NCI-H2107 (cell line): Measurements from ENCODE around the gene SFRP5.

ENCODE experiments used
- DNase-seq: peaks from one replicate; lab custom pipeline; 2025; lab: John Stamatoyannopoulos, UW

The SFRP5 gene

DNA sequence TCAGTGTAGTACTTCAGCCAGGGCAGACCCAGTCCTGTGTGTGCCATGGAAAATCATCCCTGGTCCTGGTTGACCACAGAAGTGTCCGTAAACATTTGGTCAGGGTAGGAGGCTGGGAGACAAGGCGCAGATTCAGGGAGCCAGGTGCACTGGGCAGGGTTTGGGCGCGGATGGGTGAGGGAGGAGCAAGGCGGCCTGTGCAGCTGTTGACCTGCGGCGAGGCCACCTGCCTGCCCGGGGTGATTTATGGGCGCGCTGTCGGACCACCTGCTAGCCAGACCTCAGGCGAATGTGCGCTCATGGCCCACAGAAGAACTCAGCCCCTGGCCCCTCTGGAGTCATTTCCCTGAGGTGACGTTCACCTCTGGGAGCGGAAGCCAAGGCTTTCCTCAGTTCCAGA lies 6.6 kb downstream of the SFRP5 start:
- no peak for DNase-seq

DNA sequence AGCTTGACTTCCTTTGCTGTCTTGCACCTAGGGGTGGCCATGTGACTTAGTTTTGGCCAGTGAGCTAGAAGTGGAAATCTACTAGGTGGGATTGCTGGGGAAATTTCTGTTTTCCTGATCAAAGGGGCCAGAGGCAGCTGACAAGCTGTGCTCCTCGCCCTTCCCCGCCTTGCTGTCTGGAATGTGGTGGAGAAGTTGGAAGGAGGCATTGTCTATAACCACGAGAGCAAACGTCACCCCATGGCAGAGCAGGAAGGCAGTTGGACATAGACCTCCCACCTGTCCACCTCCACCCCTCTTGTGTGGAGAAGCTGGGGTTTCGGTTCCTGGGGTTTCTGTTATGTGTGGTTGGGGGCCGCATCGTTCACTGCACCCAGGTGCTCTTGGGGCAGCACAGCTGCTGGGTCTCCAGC lies 7.3 kb downstream of the SFRP5 start:
- DNase-seq = no peak

DNA sequence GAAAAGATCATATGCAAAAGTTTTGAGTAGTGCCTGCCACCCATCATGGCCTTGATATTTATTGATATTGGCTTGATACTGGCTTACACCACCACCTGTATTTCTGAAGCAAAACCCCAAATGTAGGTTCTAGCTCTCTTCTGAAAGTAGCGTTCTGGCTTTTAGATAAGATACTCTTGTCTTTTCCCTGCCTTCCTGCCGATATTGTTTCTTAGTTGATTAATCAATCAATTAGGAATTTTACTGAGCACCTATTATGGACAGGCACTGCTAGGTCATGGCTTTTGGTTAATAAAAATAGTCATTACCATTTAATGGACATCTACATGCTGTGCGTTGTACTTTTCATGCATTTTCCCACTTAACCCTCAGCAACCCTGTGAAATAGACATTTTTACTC lies 7.9 kb downstream of the SFRP5 start:
- DNase-seq = no peak

DNA sequence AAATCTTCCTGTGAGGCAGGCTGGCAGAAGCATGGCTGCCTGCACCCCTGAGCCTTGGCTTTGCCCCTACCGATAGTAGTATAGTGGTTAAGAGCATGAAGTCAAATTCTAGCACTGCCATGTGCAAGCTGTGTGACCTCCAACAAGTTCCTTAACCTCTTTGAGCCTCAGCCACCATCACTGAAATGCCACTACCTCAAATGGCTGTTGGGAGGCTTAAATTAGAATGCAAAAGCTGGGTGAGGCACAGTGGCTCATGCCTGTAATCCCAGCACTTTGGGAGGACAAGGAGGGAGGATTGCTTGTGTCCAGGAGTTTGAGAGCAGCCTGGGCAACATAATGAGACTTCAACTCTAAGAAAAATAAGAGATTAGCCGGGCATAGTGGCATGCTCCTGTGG lies 8.4 kb downstream of the SFRP5 start:
- no peak for DNase-seq

DNA sequence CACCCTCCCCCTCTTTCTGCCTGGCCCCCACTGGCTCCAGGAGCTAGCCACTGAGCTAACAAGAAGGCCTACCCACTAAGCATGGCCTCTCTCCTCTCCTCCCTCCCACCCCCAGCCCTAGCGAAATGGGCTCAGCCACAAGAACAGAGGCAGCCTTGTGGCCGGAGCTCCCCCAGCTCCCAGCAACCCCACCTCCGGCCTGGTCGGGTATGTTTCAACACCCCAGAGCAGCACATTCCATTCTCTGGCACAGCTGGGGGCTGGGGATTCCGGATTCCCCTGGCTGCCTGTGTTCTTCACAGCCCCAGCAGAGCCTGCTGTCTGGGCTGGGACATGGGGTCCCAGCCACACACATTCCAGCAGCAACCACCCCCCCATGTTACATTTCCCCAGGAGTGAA lies 9.0 kb downstream of the SFRP5 start:
- DNase-seq = no peak

DNA sequence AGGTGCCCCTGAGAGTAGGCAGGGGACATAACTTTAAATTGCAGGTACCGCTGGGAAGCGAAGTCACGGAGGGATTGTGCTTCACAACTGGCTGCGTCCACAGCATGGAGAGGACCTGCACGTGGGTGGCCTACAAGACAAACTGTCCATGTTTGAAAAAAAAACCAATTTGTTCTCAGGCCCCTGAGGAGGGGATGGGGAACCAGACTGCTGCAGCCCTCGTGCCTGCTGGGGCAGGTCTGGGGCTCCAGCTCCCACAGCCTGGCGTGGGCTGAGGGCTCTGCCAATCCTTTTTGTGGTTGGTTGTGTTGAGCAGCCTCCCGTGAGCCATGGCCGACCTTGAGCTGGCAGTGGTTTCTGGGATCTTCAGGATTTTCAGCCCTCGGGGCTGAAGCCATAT lies 9.7 kb downstream of the SFRP5 start:
- DNase-seq = no peak

DNA sequence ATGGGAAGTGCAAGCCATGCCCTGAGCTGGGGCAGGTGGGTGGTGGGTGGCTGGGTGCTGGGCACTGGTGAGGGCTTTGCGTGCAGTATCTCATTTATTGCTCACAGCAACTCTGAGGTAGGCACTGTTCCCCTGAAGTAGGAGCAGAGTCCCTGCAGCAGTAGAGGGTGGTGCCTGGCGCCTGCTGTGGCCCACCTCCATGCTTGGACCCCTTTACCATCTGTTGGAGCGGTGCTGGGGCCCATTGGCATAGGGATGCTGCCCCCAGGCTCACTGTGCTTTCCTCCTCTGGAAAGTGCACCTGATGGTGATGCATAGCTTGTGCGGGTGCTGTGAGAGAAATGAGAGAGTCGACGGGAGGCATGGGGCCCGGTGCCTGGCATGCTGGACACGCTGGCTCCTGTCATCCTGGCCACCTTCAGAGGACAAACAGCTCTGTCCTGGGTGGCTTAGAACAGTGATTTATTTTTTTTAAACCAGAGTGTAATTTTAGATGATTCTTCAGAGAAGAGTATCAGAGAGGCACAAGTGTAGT lies 10.4 kb downstream of the SFRP5 start:
- DNase-seq = no peak

DNA sequence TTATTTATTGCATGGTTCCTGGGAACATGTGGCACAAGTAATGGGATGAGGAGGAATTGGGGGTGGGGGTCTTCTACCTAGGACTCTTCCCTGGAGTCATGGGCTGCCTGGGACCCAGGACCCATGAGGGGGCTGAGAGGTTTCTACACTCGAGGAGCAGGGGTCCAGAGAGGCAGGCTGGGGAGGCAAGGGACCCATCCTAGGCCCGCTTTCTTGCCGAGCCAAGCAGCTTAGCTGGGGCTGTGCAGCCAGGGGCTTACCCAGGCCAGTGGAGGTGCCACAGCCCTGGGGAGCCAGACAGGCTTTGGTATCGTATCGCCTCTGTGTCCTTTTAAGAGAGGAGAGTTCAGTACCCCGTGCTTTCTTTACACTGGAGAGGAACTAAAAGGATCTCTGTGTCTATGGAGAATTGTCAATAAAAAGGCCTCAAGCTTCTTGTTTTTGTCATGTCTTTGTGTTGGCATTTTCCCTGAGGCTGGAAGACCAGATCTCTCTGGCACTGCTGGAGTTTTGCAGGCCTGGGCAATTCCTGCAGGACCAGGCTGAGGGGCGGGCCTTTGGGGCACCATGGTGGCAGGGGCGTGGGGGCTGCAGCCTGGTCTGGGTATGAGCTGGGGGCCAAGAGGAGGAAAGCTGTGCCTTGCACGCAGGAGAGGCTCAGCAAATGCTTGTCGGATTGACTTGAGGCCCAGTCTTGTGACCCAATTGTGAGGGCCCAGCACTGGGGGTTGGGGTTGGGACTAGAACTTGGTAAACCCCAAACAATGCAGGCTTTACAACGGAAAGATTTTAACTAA lies 11.1 kb downstream of the SFRP5 start:
- no peak for DNase-seq

DNA sequence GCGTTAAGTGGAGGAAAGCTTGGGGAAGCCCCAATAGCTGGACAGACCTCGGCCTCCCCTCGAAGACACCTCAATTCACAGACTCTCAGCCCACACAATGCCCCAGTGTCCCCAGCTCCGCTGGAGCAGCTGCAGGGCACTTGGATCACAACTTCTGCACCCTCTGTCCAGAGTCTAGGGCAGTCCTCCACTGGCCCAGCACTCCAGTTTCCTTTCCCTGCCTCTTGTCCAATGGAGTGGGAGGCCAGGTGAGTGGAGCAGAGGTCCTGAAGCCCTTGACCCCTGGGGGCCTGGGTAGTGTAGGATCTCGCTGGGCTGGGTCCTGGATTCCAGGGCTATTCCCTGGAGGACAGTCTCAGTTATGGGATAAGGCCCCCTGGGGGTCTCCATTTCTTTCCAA lies 11.9 kb downstream of the SFRP5 start:
- DNase-seq = no peak

DNA sequence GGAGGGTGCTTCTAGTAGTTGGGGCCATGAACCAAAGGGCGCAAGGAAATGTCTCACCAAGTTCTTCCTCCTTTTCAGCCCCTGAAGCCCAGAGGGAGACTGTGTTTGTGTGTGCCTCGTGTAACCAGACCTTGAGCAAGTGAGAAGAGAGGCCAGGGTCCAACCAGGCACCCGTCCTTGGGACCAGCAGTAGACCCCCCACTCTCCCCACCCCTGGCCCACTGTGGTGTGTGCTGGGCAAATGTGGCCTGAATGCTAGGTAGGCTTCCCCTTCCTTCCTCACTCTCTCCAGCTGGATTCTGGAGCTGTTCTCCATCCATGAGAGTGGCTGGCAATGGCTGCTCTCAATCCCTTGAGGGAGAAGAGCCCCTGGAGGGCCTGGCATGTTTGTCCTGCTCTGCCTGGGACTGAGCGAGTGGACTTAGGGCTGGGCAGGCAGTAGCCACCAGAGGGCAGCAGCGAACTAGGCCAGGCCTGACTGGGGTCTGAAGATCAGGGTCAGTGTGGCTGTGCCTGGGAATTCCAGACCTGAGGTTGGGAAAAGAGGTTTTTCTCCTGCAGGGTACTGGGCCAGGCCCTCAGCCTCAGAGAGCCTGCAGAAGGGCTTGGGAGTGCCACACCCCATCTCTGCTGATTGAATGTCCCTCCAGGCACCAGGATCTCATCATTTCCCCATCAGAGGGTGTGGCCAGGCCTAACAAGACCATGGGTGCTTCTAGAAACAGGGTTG lies 12.5 kb downstream of the SFRP5 start:
- DNase-seq = no peak

DNA sequence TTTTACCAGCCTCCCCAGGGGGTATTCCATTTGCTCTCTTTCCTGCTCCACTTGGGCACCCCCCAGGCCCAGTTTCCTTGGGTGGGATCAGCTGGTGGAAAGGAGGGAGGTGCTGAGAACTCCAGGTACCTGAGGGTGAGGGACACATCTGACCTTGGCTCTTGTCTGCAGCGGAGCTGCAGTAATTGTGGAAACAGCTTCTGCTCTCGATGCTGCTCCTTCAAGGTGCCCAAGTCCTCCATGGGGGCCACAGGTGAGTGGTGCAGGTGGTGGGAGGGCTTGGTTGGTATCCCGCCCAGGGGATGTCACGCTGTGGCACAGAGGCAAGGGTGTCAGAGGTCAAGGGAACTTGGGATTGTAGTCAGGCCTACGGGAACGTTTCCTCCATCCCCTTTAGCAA lies 14.3 kb downstream of the SFRP5 start:
- no peak for DNase-seq

DNA sequence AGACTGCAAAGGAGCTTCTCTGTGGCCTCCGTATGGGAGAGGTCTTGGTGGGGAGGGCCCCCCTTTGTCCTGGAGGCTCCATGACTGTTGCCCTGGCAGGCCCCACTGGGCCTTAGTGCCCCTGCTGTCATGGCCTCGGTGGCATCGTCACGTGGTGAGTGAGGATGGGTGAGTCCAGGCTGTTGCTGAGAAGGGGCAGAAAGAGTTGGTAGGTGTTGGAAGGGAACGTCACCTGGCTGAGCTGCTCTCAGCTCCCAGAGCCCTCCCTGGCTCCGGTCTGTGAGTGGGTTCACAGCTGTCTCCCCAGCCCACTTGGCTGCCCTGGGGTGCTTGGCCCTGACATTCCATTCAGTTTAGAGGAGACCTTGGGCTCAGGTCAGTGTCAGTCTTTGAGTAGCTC lies 16.1 kb downstream of the SFRP5 start:
- no peak for DNase-seq

DNA sequence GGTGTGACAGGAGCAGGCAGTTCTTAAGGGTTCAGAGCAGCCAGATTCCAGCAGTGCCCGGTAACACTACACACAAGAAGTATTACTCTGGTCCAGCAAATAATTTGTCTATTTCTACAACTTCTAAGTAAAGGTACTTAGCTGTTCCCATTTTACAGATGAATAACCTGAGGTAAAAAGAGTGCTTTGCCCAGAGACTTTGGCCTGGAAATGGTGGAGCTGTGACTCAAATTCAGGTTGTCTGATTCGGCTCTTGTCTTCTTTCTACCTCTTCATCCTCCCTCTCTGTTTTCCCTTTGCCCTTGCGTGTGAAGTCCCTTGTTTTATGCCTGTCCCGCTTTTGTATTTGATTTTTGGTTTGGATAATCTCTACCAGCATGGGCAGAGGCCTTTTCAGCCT lies 17.1 kb downstream of the SFRP5 start:
- no peak for DNase-seq

DNA sequence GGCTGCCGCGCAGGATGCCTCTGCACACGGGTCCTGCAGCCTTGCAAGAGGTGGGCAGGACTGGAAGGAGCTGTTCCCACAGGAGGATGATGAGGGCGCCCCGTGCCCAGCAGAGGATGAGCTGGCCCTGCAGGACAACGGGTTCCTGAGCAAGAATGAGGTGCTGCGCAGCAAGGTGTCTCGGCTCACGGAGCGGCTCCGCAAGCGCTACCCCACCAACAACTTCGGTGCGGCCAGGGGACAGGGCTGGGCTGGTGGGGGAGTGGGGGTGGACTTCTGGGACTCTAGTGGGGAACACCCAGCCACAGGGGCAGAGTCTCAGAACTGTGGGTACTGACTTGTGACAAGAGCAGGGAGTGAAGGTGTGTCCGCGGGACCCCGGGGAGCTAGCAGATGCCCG lies 18.8 kb downstream of the SFRP5 start:
- no peak for DNase-seq

DNA sequence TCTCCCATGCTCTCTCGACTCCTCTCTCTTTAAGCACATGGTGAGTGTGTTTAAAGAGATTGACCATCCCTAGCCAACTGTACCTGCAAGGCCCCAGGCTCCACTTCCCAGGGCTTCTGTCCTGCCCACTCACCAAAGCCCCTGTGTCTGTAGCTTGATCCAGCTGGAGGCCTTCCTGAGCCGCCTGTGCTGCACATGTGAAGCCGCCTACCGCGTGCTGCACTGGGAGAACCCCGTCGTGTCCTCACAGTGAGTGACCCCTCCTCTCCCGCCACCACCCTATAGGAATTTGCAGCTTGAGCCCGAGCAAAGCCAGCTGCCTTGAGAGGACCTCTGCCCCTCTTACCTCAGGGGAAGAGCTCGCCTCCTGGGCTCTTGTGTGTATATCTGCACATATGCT lies 23.7 kb downstream of the SFRP5 start:
- no peak for DNase-seq

DNA sequence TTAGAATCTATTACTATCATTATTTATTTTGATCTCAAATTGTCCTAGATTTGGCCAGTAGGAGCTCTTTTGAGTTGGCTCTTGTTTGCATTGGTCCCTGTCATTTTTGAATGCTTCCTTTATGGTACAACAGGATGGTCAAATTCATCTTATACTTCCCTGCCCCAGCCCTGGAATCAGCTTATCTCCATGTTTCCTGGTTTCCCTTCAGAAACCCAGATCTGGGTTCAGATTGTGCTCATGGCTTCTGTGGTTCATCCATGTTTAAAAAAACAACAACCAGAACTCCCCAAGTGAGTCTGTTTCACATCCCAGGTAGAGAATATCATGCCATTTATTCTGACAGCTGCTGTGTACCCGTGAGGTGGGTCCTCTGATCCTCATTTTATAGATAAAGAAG lies 24.2 kb downstream of the SFRP5 start:
- no peak for DNase-seq

DNA sequence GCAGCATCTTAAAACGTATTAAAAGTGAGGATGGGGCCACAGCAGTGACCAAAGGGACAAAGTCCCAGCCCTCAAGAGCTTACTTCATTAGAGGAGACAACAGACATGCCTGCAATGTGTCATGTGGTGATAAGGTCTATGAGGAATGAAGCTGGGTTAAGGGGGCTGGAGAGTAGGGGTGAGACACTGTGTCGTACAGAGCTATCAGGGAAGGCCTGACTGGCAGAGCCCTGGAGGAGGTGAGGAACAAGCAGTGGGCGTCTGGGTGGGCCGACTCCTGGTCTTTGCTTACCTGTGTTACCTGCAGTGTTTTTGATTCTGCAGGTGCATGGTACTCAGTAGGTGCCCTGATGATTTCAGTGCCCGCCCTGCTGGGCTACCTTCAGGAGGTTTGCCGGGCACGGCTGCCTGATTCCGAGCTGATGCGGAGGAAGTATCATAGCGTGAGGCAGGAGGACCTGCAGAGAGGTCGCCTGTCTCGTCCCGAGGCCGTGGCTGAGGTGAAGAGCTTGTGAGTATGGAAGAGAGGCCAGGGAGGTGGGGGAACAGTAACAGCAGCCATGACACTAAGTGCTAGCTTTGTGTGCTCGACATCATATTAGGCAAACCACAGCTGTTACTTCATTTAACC lies 27.3 kb downstream of the SFRP5 start:
- DNase-seq = no peak

DNA sequence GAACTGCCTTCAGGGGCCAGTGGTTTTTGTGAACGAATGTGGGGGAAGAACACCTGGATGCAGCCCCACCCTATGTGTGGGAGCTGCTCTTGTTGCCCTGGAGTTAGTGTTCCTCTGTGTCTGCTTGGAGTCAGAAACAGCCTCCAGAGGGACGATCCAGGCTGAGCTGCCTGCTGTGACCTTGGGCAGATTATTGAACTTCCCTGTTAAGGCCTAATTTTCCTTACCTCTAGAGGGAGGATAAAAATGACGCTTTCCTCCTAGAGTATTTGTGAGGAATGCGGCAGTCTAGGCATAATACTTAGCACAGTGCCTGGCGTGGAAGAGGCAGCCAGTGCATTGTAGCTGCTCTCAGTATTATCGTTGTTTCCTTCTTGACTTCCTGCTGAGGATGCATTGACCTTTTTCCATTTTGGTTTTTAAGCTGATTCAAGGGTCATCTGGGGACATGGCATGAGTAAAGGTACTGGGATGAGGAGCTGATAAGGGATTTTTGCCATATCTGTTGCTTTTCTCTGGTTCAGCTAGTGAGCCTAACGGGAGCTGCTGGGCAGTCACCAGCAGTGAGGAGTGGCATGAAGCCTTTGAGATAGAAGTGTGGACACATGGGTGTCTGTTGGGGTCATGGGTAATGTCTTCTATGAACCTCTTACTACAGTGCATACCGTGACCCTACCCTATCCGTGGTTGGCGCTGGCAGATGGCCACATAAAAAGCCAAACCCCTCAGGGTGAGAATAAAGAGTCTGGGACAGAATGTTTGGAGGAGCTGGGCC lies 28.4 kb downstream of the SFRP5 start:
- DNase-seq = no peak

DNA sequence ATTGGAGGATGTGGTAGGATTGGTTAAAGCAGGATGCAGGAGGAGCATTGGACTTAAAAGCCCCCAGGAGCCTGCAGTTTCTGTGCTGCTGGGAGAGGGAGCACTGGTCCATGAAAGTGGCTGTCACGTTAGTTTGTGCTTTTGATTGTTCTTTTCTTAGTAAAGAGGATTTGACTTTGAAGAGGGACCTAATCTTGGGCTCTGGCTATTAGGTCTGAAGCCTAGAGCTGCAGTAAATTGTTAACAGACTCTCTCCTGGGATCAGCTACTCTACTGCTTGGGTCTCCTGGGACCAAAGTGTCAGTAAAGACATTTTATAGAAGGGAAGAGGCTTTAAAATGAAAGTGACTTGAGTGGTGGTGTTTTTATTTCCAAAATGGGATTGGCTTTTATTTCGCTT lies 31.2 kb downstream of the SFRP5 start:
- DNase-seq = no peak

DNA sequence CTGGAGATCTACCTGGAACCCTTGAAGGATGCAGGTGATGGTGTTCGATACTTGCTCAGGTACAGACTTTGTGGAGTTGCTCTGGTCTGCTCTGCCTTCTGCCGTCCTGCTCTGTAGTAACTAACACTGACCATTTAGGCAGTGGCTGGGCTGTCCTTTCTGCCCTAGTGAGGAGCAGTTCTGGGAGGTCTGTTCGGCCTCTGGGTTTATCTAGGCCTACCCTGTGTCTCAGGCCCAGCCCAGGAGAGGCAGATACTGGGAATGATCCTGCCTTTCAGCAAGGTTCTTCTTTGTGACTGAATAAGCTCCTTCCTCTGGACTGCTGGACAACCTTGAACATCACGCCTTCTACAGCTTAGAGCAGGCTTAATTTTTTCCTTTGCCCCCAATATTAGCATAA lies 33.2 kb downstream of the SFRP5 start:
- DNase-seq = no peak

DNA sequence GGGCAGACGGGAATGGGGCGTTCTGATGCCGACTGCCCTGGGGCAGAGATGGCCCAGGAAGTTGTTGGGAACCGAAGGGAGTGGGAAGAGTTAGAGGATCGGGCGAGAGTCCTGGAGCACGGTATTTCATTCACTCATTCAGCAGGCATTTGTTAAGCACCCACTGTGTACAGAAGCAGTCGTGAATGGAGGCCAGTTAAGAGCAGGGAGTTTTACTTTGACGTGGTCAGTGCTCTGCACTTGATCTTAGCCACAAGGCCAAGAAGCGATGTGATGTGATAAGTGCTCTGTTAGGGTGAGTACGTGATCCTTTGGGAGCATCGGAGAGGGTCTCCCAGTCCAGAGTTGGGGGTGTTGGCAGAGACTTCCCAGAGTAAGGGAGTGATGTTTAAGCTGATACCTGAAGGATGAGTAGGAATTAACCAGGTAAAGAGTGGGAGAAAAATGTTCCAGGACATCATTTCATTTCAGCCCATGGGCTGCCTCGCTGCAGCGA lies 34.0 kb downstream of the SFRP5 start:
- DNase-seq = no peak
